Mesenchymal stem cell (in vitro differentiated cells and primary cell): ENCODE measurements around the gene SOD3. TPM values are rescaled to one million over a fixed set of nuclear protein-coding genes. Genes with fewer than 3 reads are reported as not detected.

Experiments
- DNase-seq: peaks from one replicate; pipeline ENCODE4 v3.0.0-alpha.2; 2013
- H2AFZ ChIP-seq: one replicate; pipeline ENCODE4 v1.6.1; 2013; ENCODE audit warnings: low read depth, mild to moderate bottlenecking, control low read depth, inconsistent platforms, low read length, moderate library complexity
- H2AK5ac ChIP-seq: 2 replicates; pipeline ENCODE4 v1.6.1; 2013; ENCODE audit warnings: low read length, moderate library complexity, mild to moderate bottlenecking, inconsistent platforms; ENCODE audit not compliant: severe bottlenecking
- H2BK120ac ChIP-seq: one replicate; pipeline ENCODE4 v1.6.1; 2013; ENCODE audit warnings: low read depth, mild to moderate bottlenecking, inconsistent platforms, low read length, moderate library complexity
- H2BK12ac ChIP-seq, 2 experiments: one replicate each; pipeline ENCODE4 v1.6.1; 2013; ENCODE audit warnings: inconsistent platforms in 2 of 2, low read length in 2 of 2, mild to moderate bottlenecking in 2 of 2, moderate library complexity in 2 of 2, control low read depth in 1 of 2
- H2BK15ac ChIP-seq: one replicate; pipeline ENCODE4 v1.6.1; 2013; ENCODE audit warnings: mild to moderate bottlenecking, low read depth, inconsistent platforms; ENCODE audit not compliant: poor library complexity, severe bottlenecking
- H2BK5ac ChIP-seq: 2 replicates; pipeline ENCODE4 v1.6.1; 2013; ENCODE audit warnings: low read depth, mild to moderate bottlenecking, low read length, control low read depth, inconsistent platforms; ENCODE audit not compliant: poor library complexity, severe bottlenecking
- H3K14ac ChIP-seq, 2 experiments: one replicate each; pipeline ENCODE4 v1.6.1; 2013; ENCODE audit warnings: inconsistent platforms in 2 of 2, low read length in 2 of 2, control low read depth in 1 of 2, mild to moderate bottlenecking in 1 of 2, moderate library complexity in 1 of 2
- H3K18ac ChIP-seq, 2 experiments: one replicate each; pipeline ENCODE4 v1.6.1; 2013; ENCODE audit warnings: inconsistent platforms in 2 of 2, low read length in 2 of 2, control low read depth in 1 of 2, low read depth in 1 of 2, mild to moderate bottlenecking in 1 of 2
- H3K23ac ChIP-seq, 2 experiments: one replicate each; pipeline ENCODE4 v1.6.1; 2013; ENCODE audit warnings: inconsistent platforms in 2 of 2, low read length in 2 of 2, mild to moderate bottlenecking in 2 of 2, moderate library complexity in 2 of 2, control low read depth in 1 of 2
- H3K27ac ChIP-seq: 2 replicates; pipeline ENCODE4 v1.5.1; 2013; ENCODE audit warnings: mild to moderate bottlenecking, moderate library complexity, low read length, control low read depth, inconsistent platforms; ENCODE audit not compliant: poor library complexity, severe bottlenecking
- H3K27me3 ChIP-seq, 2 experiments: 2 replicates each; pipeline versions ENCODE4 v1.6.1 to v1.7.0; 2013; ENCODE audit warnings: low read length in 2 of 2, mild to moderate bottlenecking in 2 of 2, moderate library complexity in 2 of 2, control low read depth in 1 of 2, inconsistent platforms in 1 of 2; ENCODE audit not compliant: control insufficient read depth in 1 of 2, insufficient read depth in 1 of 2
- H3K36me3 ChIP-seq, 2 experiments: 2 replicates each; pipeline versions ENCODE4 v1.6.1 to v1.7.0; 2013; ENCODE audit warnings: low read length in 2 of 2, control low read depth in 1 of 2, inconsistent platforms in 1 of 2, low read depth in 1 of 2, mild to moderate bottlenecking in 1 of 2; ENCODE audit not compliant: insufficient read depth in 2 of 2, control insufficient read depth in 1 of 2
- H3K4ac ChIP-seq, 2 experiments: one replicate each; pipeline ENCODE4 v1.6.1; 2013; ENCODE audit warnings: inconsistent platforms in 2 of 2, low read length in 2 of 2, mild to moderate bottlenecking in 2 of 2, moderate library complexity in 2 of 2, control low read depth in 1 of 2, low read depth in 1 of 2
- H3K4me1 ChIP-seq: 2 replicates; pipeline ENCODE4 v1.6.1; 2013; ENCODE audit warnings: low read depth, low read length, control low read depth; ENCODE audit not compliant: control insufficient read depth, insufficient read depth
- H3K4me2 ChIP-seq: 2 replicates; pipeline ENCODE4 v1.6.1; 2013; ENCODE audit warnings: low read length, mild to moderate bottlenecking, inconsistent platforms; ENCODE audit not compliant: poor library complexity, severe bottlenecking
- H3K4me3 ChIP-seq, 2 experiments: 2 replicates each; pipeline versions ENCODE4 v1.5.1 to v1.7.0; 2013; ENCODE audit warnings: low read length in 2 of 2, mild to moderate bottlenecking in 2 of 2, control low read depth in 1 of 2, low read depth in 1 of 2; ENCODE audit not compliant: insufficient read depth in 1 of 2
- H3K79me1 ChIP-seq: replicated peaks from 2 replicates; pipeline ENCODE4 v1.6.1; 2013; ENCODE audit warnings: mild to moderate bottlenecking, control low read depth, low read length, inconsistent platforms; ENCODE audit not compliant: poor library complexity, severe bottlenecking
- H3K9ac ChIP-seq: 2 replicates; pipeline ENCODE4 v1.7.0; 2013; ENCODE audit warnings: mild to moderate bottlenecking, low read length, moderate library complexity
- H3K9me3 ChIP-seq: 2 replicates; pipeline ENCODE4 v1.7.0; 2013; ENCODE audit warnings: mild to moderate bottlenecking, low read length; ENCODE audit not compliant: control insufficient read depth
- H4K8ac ChIP-seq: one replicate; pipeline ENCODE4 v1.6.1; 2013; ENCODE audit warnings: inconsistent platforms, mild to moderate bottlenecking, low read length, moderate library complexity
- H4K91ac ChIP-seq: one replicate; pipeline ENCODE4 v1.6.1; 2013; ENCODE audit warnings: mild to moderate bottlenecking, low read length, inconsistent platforms
- WGBS: methylation state at CpG from one replicate; pipeline ENCODE4 v1.1.7; 2013; ENCODE audit warnings: mixed read lengths; 5-methylcytosine and 5-hydroxymethylcytosine counted together
- polyA plus RNA-seq, 2 experiments: library from polyadenylated mRNA; stranded (reverse); fragments of 200-250 nt; gene quantifications; one replicate each; pipeline ENCODE4 v1.2.3, GENCODE V29; 2013

The SOD3 gene
- polyA plus RNA-seq (2013, experiment 1 of 2), result 4.4 TPM
- 4.6 TPM for polyA plus RNA-seq (2013, experiment 2 of 2)

GRCh38 chr4:24794916-24795665 is at the start of gene SOD3:
Gene SOD3, plus strand, starts transcription at chr4:24795573. Its CDS starts 3,949 bp downstream, at chr4:24799522.
- Histone ChIP-seq H3K79me1 (no peaks in the 10 kb centered on the region), H3K36me3 (peaks cover 3 to 8% of the 10 kb centered on the region in 2 experiments), H3K4me1 (peaks cover 20% of the 10 kb centered on the region), H4K91ac (peak within 1 kb of the TSS; percentile 35), H3K9me3 (no peaks in the 10 kb centered on the region), H4K8ac (no peak within 1 kb of the TSS), H2BK12ac (peak within 1 kb of the TSS in 1 of 2 experiments; percentile 3), H3K27me3 (peaks cover 0 to 25% of the 10 kb centered on the region in 2 experiments), H3K9ac (peak within 1 kb of the TSS; percentile 92), H3K14ac (peak within 1 kb of the TSS in 1 of 2 experiments; percentile 45), H3K27ac (no peak within 1 kb of the TSS), H3K4me3 (peak within 1 kb of the TSS in 1 of 2 experiments; percentile 88), H3K4me2 (peak within 1 kb of the TSS; percentile 50), H2AK5ac (no peak within 1 kb of the TSS), H2BK5ac (no peak within 1 kb of the TSS), H2BK15ac (no peak within 1 kb of the TSS), H2AFZ (peak within 1 kb of the TSS; percentile 3), H3K4ac (no peak within 1 kb of the TSS), H3K18ac (no peak within 1 kb of the TSS), H2BK120ac (no peak within 1 kb of the TSS), H3K23ac (no peak within 1 kb of the TSS)
- DNase-seq, result peak; percentile 69
- WGBS, result 24% methylated on average over 21 of the region's 21 CpGs

GRCh38 chr4:24747234-24747975 is 48.0 kb upstream of the SOD3 start:
- no peak overlapping the region for H2AFZ ChIP-seq
- H3K9me3 ChIP-seq, result no peaks in the 10 kb centered on the region
- DNase-seq, result no peak
- H3K36me3 ChIP-seq, result no peaks in the 10 kb centered on the region
- H2BK15ac ChIP-seq, result no peak overlapping the region
- 70% methylated on average over 3 of the region's 4 CpGs for WGBS
- no peak overlapping the region for H3K27ac ChIP-seq
- H2BK5ac ChIP-seq, result no peak overlapping the region
- no peak overlapping the region for H3K18ac ChIP-seq
- peaks cover 2% of the 10 kb centered on the region for H3K4me1 ChIP-seq
- no peak overlapping the region for H3K4me3 ChIP-seq
- H2AK5ac ChIP-seq, result no peak overlapping the region
- H4K91ac ChIP-seq, result no peak overlapping the region
- no peaks in the 10 kb centered on the region for H3K79me1 ChIP-seq
- H3K14ac ChIP-seq, result no peak overlapping the region
- H2BK120ac ChIP-seq, result no peak overlapping the region
- H3K4ac ChIP-seq, result no peak overlapping the region
- no peak overlapping the region for H2BK12ac ChIP-seq
- H4K8ac ChIP-seq, result no peak overlapping the region
- no peak overlapping the region for H3K9ac ChIP-seq
- H3K4me2 ChIP-seq, result no peak overlapping the region
- no peaks in the 10 kb centered on the region for H3K27me3 ChIP-seq
- H3K23ac ChIP-seq, result no peak overlapping the region

GRCh38 chr4:24748023-24748422 is 47.4 kb upstream of the SOD3 start:
- H3K14ac ChIP-seq, result no peak overlapping the region
- no peak for DNase-seq
- no peak overlapping the region for H3K27ac ChIP-seq
- H3K27me3 ChIP-seq, result no peaks in the 10 kb centered on the region
- H2BK12ac ChIP-seq, result no peak overlapping the region
- no peaks in the 10 kb centered on the region for H3K79me1 ChIP-seq
- H4K8ac ChIP-seq, result no peak overlapping the region
- H3K4me3 ChIP-seq, result no peak overlapping the region
- no peak overlapping the region for H2AK5ac ChIP-seq
- no peaks in the 10 kb centered on the region for H3K9me3 ChIP-seq
- H3K4ac ChIP-seq, result no peak overlapping the region
- H4K91ac ChIP-seq, result no peak overlapping the region
- no peaks in the 10 kb centered on the region for H3K36me3 ChIP-seq
- H3K4me1 ChIP-seq, result peaks cover 2% of the 10 kb centered on the region
- no peak overlapping the region for H3K4me2 ChIP-seq
- H3K9ac ChIP-seq, result no peak overlapping the region
- H2BK120ac ChIP-seq, result no peak overlapping the region
- no peak overlapping the region for H2BK15ac ChIP-seq
- no peak overlapping the region for H3K23ac ChIP-seq
- no peak overlapping the region for H3K18ac ChIP-seq
- no peak overlapping the region for H2AFZ ChIP-seq
- WGBS, result 83% methylated on average over 4 of the region's 4 CpGs
- H2BK5ac ChIP-seq, result no peak overlapping the region

- H3K4me1 ChIP-seq, result peaks cover 2% of the 10 kb centered on the region
These were observed 46.5 kb upstream of the SOD3 start for GRCh38 chr4:24748758-24749350.

More at GRCh38 chr4:24748758-24749350, 46.5 kb upstream of the SOD3 start:
- Histone ChIP-seq H3K36me3 (no peaks in the 10 kb centered on the region), H3K9me3 (no peaks in the 10 kb centered on the region), H2BK15ac (no peak overlapping the region), H3K79me1 (no peaks in the 10 kb centered on the region), H3K27me3 (no peaks in the 10 kb centered on the region), H2BK12ac (no peak overlapping the region), H4K91ac (no peak overlapping the region), H3K4ac (no peak overlapping the region), H2AFZ (no peak overlapping the region), H2AK5ac (no peak overlapping the region), H4K8ac (no peak overlapping the region), H3K27ac (no peak overlapping the region), H2BK5ac (no peak overlapping the region), H3K23ac (no peak overlapping the region), H3K4me2 (no peak overlapping the region), H3K14ac (no peak overlapping the region), H3K18ac (no peak overlapping the region), H3K4me3 (no peak overlapping the region), H3K9ac (no peak overlapping the region), H2BK120ac (no peak overlapping the region)
- no peak for DNase-seq
- 74% methylated on average over 8 of the region's 10 CpGs for WGBS
